ENCODE measurements around the gene PCDH19.

- TF ChIP-seq, protein P1, sequence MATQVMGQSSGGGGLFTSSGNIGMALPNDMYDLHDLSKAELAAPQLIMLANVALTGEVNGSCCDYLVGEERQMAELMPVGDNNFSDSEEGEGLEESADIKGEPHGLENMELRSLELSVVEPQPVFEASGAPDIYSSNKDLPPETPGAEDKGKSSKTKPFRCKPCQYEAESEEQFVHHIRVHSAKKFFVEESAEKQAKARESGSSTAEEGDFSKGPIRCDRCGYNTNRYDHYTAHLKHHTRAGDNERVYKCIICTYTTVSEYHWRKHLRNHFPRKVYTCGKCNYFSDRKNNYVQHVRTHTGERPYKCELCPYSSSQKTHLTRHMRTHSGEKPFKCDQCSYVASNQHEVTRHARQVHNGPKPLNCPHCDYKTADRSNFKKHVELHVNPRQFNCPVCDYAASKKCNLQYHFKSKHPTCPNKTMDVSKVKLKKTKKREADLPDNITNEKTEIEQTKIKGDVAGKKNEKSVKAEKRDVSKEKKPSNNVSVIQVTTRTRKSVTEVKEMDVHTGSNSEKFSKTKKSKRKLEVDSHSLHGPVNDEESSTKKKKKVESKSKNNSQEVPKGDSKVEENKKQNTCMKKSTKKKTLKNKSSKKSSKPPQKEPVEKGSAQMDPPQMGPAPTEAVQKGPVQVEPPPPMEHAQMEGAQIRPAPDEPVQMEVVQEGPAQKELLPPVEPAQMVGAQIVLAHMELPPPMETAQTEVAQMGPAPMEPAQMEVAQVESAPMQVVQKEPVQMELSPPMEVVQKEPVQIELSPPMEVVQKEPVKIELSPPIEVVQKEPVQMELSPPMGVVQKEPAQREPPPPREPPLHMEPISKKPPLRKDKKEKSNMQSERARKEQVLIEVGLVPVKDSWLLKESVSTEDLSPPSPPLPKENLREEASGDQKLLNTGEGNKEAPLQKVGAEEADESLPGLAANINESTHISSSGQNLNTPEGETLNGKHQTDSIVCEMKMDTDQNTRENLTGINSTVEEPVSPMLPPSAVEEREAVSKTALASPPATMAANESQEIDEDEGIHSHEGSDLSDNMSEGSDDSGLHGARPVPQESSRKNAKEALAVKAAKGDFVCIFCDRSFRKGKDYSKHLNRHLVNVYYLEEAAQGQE (IDR thresholded peaks at IDR 0.05; ENCODE audit: borderline replicate concordance): no peak
- TF ChIP-seq, protein P2, sequence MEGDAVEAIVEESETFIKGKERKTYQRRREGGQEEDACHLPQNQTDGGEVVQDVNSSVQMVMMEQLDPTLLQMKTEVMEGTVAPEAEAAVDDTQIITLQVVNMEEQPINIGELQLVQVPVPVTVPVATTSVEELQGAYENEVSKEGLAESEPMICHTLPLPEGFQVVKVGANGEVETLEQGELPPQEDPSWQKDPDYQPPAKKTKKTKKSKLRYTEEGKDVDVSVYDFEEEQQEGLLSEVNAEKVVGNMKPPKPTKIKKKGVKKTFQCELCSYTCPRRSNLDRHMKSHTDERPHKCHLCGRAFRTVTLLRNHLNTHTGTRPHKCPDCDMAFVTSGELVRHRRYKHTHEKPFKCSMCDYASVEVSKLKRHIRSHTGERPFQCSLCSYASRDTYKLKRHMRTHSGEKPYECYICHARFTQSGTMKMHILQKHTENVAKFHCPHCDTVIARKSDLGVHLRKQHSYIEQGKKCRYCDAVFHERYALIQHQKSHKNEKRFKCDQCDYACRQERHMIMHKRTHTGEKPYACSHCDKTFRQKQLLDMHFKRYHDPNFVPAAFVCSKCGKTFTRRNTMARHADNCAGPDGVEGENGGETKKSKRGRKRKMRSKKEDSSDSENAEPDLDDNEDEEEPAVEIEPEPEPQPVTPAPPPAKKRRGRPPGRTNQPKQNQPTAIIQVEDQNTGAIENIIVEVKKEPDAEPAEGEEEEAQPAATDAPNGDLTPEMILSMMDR (IDR thresholded peaks at IDR 0.05; ENCODE audit: poor library complexity, severe bottlenecking): no peak
- no peak for TF ChIP-seq RAD21 (conservative IDR thresholded peaks at IDR 0.05)
- no peak for TF ChIP-seq POLR2AphosphoS5 (IDR thresholded peaks at IDR 0.05)
- no peak for TF ChIP-seq EZH2 (IDR thresholded peaks at IDR 0.05; ENCODE audit: borderline replicate concordance, insufficient read depth, low read length, poor library complexity, severe bottlenecking)
- no peak for TF ChIP-seq EP300 (conservative IDR thresholded peaks at IDR 0.05; ENCODE audit: poor library complexity, severe bottlenecking)
- no peak for TF ChIP-seq SMC3 (conservative IDR thresholded peaks at IDR 0.05; ENCODE audit: poor library complexity)
- no peak for TF ChIP-seq TAF1 (IDR thresholded peaks at IDR 0.05; ENCODE audit: low read depth)
- TF ChIP-seq MXI1 (conservative IDR thresholded peaks at IDR 0.05; ENCODE audit: poor library complexity, severe bottlenecking): no peak
Observed at GRCh38 chrX:100407784-100408712, 2.0 kb downstream of the PCDH19 start.

Data from neural cell (in vitro differentiated cells).